ENCODE data around the gene CLMP.

GRCh38 chr11:123174196-123175183 lies 20.6 kb downstream of the CLMP start:
- TF ChIP-seq GATA2 (IDR thresholded peaks at IDR 0.05; ENCODE audit: low read depth, low read length) (no peak), GATA3 (IDR thresholded peaks at IDR 0.05; ENCODE audit: low read depth, low read length) (no peak)

All from SH-SY5Y (cell line).